NOMO-1 treated with DMSO at 0.1 percent for 48 hours (cell line): Measurements from ENCODE around the gene PLEKHG4B.
A peak's percentile ranks its signal among the peaks of the same experiment; 100 is the strongest.
"Not testable (repeated sequence)": the region's sequence is repeated elsewhere in the genome, so short reads cannot be mapped to it uniquely, and the experiment has no call there.

Source experiments
- DNase-seq: peaks from one replicate; lab custom pipeline; 2025; ENCODE audit not compliant: unreplicated experiment; lab: John Stamatoyannopoulos, UW

Gene PLEKHG4B

GRCh38 chr5:186091-187041, 94.4 kb downstream of the PLEKHG4B start:
- no peak for DNase-seq

- DNase-seq: no peak
These were observed 95.1 kb downstream of the PLEKHG4B start for GRCh38 chr5:187042-187431.

GRCh38 chr5:187617-188451, 95.9 kb downstream of the PLEKHG4B start:
- no peak for DNase-seq

DNA sequence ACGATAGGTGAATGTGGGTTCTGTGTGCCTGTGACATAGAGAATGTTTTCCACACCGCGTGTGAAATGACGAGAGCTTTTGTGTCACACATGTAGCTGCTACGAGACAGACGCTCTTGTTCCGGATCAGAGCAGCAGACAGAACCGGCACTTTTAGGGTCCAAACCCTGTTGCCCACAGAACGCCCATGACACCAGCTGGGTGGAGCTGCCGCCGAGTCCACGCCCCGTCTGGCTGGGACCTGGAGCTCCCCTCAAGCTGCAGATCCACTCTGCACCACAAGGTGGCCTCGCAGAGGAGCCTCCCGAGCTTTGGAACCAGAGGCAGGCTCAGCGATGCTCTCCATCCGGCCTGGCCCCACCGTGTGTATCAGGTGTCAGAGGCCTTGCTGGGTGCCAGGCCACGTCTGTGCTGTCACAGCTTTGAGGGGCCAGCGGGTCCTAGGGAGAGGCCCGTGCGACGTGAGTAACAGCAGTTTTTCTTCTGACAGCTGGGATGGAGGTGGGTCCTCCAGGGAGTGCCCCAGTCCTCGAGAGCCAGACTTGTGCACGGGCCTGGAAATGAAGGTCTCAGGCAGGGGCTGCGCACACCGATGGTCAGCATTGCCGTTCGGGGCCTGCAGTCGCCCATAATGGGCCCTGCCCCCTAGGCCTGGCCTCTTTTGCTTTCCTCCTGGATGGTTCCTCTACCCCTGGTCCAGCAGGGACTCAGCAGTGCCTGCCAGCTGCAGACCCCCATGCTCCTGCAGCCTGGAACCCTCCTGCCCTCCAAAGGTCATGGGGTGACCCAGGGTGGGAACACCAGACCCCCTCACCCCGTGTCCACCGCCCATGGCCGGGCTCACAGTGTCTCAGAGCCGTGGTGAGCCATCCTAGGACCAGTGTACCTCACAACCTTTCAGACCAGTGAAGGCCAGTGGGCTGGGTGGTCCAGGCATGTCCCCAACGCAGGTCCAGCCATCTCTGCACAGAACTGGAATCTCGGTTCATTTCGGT, 96.8 kb downstream of the PLEKHG4B start:
- DNase-seq: peak; percentile 81

GRCh38 chr5:189486-189885, 97.5 kb downstream of the PLEKHG4B start:
- no peak for DNase-seq

GRCh38 chr5:189976-190365, 98.0 kb downstream of the PLEKHG4B start:
- DNase-seq: no peak

DNA sequence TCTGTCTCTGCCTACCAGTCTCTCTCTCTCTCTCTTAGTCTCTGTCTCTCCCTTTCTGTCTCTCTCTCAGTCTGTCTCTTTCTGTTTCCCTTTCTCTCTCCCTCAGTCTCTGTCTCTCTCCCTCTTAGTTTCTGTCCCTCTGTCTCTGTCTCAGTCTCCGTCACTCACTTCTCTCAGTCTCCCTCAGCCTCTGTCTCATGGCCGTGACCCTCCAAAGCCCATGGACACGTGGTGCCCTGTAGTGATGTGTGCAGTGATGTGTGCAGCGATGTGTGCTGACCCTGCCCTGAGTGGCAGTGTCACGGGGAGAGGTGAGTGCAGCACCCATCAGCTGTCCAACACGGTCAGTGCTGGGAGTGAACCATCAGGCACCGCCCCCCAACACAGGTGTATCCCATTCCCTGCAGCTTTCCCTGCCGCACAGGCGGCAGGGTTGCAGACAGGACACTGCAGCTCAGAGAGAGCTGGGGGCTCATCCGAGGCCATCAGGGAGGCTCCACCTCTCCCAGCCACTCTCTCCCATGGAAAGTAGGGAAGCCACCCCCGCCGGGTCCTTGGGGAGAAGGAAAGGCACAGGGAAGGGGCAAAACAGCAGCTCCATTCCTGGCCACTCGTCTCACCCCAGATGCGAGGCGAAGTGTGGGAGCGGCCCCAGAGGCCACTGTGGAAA, 98.5 kb downstream of the PLEKHG4B start:
- DNase-seq: no peak

DNA sequence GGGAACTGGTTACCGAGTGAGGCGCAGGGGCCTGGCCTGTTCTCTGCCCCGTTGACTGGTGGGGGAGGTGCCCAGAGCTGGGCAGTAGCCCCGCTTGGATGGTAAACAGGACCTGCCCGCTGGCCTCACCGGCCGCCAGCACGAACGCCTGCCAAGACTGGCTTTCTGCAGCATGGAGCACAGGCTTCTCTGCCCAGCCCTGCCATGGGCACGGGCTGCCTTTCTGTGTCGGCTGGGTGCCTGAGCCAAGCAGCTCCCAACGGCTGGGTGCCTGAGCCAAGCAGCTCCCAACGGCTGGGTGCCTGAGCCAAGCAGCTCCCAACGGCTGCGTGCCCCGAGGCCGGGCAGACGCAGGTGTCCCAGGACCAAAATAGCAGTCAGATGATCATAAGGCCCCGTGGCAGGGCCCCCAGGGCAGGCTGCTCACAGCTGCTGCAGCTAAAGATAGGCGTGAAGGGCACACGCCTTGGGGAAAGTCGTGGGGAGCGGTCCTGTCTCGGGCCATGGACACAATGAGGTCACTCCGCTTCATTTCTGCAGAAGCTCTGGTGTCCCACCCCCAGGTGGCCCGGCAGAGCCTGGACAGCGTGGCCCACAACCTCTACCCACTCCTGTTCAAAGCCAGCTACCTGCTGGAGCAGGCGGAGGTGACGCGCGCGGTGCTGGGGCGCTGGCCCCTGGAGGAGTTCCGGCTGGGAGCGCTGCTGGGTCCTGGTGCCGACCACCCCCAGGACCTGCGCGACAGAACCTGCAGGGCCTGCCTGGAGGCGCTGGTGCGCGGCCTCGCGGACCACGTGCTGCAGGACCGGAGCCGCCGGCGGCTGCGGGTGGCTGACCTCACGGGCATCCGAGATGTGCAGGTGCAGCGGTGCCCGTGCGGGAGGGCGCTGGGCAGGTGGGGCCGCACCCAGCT, 99.3 kb downstream of the PLEKHG4B start, which contains the start of gene LRRC14B:
TSS of gene LRRC14B (plus strand) at position 460 of the 913 bp plus-strand sequence. CDS start at position 504, 44 bp downstream.
- DNase-seq: no peak

- DNase-seq: no peak
These were observed 100.2 kb downstream of the PLEKHG4B start for GRCh38 chr5:191949-192690.

GRCh38 chr5:192691-192969, 100.7 kb downstream of the PLEKHG4B start:
- DNase-seq: no peak

DNA sequence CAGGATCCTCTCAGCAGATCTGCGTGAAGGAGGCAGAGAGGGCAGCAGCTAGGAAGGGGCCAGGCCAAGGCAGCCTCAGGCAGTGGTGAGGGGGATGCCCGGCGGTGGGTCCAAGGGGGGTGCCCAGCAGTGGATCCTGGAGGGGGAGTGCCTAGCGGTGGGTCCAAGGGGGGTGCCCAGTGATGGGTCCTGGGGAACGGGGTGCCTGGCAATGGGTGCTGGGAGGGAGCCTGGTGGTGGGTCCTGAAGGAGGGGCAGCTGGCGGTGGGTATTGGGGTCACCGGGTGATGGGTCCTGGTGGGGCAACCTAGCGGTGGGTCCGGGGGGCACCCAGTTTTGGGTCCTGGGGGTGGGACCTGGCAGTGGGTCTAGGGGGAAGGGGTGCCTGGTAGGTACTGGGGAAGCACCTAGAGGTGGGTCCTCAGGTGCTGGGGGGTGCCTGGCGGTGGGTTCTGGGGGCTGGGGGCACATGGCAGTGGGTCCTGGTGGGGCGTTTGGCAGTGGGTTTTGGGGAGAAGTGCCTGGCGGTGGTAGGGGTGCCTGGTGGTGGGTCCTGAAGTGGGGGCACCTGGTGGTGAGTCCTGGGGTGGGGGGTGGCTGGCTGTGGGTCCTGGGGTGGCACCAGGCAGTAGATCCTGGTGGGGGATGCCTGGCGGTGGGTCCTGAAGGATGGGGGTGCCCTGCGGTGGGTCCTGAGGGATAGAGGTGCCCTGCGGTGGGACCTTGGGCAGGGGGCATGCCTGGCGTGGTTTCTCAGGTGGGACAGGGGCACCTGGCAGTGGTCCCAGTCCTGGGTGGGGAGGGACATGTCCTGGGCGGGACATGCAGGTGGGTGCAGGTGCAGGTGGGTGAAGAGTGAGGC, 101.2 kb downstream of the PLEKHG4B start:
- no peak for DNase-seq

GRCh38 chr5:194102-194501, 102.1 kb downstream of the PLEKHG4B start:
- no peak for DNase-seq

DNA sequence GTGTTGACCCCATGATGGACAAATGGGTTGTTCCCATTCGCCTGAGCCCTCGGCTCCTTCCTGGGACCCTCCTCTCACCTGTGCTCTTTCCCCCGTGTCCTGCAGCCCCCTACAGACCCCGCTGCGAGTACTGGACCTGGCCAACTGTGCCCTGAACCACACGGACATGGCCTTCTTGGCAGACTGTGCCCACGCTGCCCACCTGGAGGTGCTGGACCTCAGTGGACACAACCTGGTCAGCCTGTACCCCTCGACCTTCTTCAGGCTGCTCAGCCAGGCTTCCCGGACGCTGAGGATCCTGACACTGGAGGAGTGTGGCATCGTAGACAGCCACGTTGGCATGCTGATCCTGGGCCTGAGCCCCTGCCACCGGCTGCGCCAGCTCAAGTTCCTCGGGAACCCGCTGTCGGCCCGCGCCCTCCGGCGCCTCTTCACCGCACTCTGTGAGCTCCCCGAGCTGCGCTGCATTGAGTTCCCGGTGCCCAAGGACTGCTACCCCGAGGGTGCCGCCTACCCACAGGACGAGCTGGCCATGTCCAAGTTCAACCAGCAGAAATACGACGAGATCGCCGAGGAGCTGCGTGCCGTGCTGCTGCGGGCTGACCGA, 102.7 kb downstream of the PLEKHG4B start:
- no peak for DNase-seq

DNA sequence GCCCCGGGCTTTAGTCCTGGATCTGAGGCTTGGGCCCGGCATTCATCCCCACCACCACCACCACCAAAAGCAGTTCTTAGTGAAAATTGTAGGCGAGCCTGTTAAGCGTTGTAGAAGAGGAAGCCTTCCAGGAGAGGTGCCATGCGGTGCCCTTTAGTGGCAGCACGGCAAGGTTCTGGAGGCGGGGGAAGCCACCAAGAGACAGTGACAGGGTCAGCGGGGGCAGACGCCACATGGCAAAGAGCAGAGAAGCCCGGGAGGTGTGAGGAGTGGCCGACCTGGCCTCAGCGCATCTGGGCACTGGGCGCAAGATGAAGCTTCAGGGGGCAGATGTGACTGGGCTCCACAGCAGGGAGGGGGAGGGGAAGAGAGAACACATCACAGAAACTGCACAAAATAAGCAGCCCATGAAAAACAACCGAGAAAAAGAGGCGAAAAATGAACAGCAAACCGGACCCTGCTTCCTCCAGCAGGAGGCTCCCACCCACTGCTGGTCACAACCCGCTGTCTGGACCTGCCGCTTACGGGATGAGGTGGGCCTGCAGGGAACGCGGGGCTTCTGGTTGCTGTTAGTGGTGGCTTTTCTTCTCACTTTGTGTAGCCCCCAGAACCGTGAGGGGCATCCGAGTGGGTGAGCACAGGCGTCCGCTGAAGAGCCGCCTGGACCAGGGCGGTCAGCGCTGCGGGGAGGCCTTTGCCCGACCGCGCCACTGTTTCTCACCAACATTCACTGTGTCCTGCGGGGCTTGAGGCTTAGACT, 103.6 kb downstream of the PLEKHG4B start:
- no peak for DNase-seq

GRCh38 chr5:196350-196749, 104.4 kb downstream of the PLEKHG4B start:
- DNase-seq: no peak

GRCh38 chr5:197031-197430, 105.1 kb downstream of the PLEKHG4B start:
- DNase-seq: not testable (repeated sequence)
